HL-60 (cell line): ENCODE results near the gene ROCK2.

Experiments
- DNase-seq, 2 experiments: peaks; one replicate each; pipeline ENCODE4 v3.0.0-alpha.2; 2010 to 2020; ENCODE audit warnings: low read depth in 1 of 2, low spot score in 1 of 2
- H3K27ac ChIP-seq: fragments of 250-450 bp; sonication (Bioruptor Pico); replicated peaks from 2 replicates; pipeline ENCODE4 v1.5.1; 2020; ENCODE audit warnings: mild to moderate bottlenecking, moderate library complexity
- H3K27me3 ChIP-seq: fragments of 250-450 bp; sonication (Bioruptor Pico); 2 replicates; pipeline ENCODE4 v1.5.1; 2021; ENCODE audit warnings: mild to moderate bottlenecking, moderate library complexity; ENCODE audit not compliant: insufficient read depth, poor library complexity, severe bottlenecking
- H3K4me3 ChIP-seq: replicated peaks from 2 replicates; pipeline ENCODE4 v1.5.1; 2011; ENCODE audit warnings: mild to moderate bottlenecking, control low read depth, low read length; ENCODE audit not compliant: insufficient read depth
- GABPA ChIP-seq: IDR thresholded peaks from 2 replicates; pipeline ENCODE4 v1.6.1; 2012; ENCODE audit warnings: low read depth
- POLR2AphosphoS5 ChIP-seq: IDR thresholded peaks from 2 replicates; pipeline ENCODE4 v1.6.1; 2012; ENCODE audit warnings: low read depth
- REST ChIP-seq: IDR thresholded peaks from 2 replicates; pipeline ENCODE4 v1.6.1; 2012; ENCODE audit warnings: low read depth; ENCODE audit not compliant: insufficient replicate concordance
- SPI1 ChIP-seq: IDR thresholded peaks from 2 replicates; pipeline ENCODE4 v1.6.1; 2012; ENCODE audit warnings: low read depth, mild to moderate bottlenecking, borderline replicate concordance
- TF ChIP-seq, protein P1 (sequence below): IDR thresholded peaks from one replicate; pipeline ENCODE4 v1.5.1; 2011; ENCODE audit warnings: low read length, control low read depth, inconsistent platforms; ENCODE audit not compliant: insufficient read depth

Gene ROCK2

GRCh38 chr2:11319939-11320338 is 24.5 kb downstream of the ROCK2 start:
- TF ChIP-seq POLR2AphosphoS5, result no peak
- TF ChIP-seq, protein P1, sequence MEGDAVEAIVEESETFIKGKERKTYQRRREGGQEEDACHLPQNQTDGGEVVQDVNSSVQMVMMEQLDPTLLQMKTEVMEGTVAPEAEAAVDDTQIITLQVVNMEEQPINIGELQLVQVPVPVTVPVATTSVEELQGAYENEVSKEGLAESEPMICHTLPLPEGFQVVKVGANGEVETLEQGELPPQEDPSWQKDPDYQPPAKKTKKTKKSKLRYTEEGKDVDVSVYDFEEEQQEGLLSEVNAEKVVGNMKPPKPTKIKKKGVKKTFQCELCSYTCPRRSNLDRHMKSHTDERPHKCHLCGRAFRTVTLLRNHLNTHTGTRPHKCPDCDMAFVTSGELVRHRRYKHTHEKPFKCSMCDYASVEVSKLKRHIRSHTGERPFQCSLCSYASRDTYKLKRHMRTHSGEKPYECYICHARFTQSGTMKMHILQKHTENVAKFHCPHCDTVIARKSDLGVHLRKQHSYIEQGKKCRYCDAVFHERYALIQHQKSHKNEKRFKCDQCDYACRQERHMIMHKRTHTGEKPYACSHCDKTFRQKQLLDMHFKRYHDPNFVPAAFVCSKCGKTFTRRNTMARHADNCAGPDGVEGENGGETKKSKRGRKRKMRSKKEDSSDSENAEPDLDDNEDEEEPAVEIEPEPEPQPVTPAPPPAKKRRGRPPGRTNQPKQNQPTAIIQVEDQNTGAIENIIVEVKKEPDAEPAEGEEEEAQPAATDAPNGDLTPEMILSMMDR, result no peak
- TF ChIP-seq REST, result no peak
- no peak for TF ChIP-seq SPI1
- no peak for TF ChIP-seq GABPA
- Histone ChIP-seq H3K27ac (no peak overlapping the region), H3K27me3 (no peaks in the 10 kb centered on the region), H3K4me3 (no peak overlapping the region)
- no peak for DNase-seq

- no peak for TF ChIP-seq SPI1
- TF ChIP-seq REST, result no peak
- TF ChIP-seq GABPA, result no peak
- TF ChIP-seq, protein P1, result no peak
- TF ChIP-seq POLR2AphosphoS5, result no peak
- H3K27me3 ChIP-seq, result no peaks in the 10 kb centered on the region
- DNase-seq, result no peak
These were observed 29.2 kb downstream of the ROCK2 start for GRCh38 chr2:11315074-11315705.

DNA sequence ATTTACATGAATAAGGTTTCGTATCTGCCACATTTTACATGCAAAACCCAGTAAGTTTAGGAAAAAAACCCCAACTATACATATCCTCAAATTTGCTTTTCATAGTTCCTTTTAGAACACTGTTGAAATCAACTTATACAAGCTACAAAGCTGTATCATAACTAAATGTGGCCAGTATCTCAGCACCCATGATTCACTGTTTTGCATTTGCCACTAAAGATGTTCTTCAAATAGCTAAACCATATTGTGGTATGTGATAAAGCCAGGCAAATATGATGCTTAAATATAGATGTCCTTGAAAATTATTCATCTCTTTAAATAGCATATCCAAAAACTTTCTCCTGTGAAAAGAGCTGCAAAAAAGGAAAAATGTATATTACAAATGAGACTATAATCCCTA is 29.9 kb downstream of the ROCK2 start:
- DNase-seq, result no peak
- H3K27me3 ChIP-seq, result no peaks in the 10 kb centered on the region
- H3K4me3 ChIP-seq, result no peak overlapping the region
- H3K27ac ChIP-seq, result no peak overlapping the region
- TF ChIP-seq, protein P1, result no peak

More at GRCh38 chr2:11315074-11315705, 29.2 kb downstream of the ROCK2 start:
- no peak overlapping the region for H3K4me3 ChIP-seq
- H3K27ac ChIP-seq, result no peak overlapping the region

- DNase-seq, result no peak
- Histone ChIP-seq H3K27me3 (no peaks in the 10 kb centered on the region), H3K27ac (no peak overlapping the region), H3K4me3 (no peak overlapping the region)
- no peak for TF ChIP-seq SPI1
- TF ChIP-seq, protein P1, result no peak
These were observed 31.5 kb downstream of the ROCK2 start for GRCh38 chr2:11312770-11313471.
